Choroid plexus epithelial cell (primary cell): ENCODE measurements around the gene TNFAIP3.

Experiments used
- DNase-seq: peaks from one replicate; pipeline ENCODE4 v3.0.0-alpha.2; 2010; ENCODE audit warnings: low read depth
- H3K4me3 ChIP-seq: 2 replicates; pipeline ENCODE4 v1.5.1; 2011; ENCODE audit warnings: low read depth, mild to moderate bottlenecking, control low read depth, low read length, moderate library complexity
- CTCF ChIP-seq: conservative IDR thresholded peaks from 2 replicates; pipeline ENCODE4 v1.5.1; 2011; ENCODE audit warnings: low read depth, mild to moderate bottlenecking, control low read depth, inconsistent platforms, low read length, moderate library complexity

The TNFAIP3 gene

GRCh38 chr6:137856138-137856898, 10.7 kb upstream of the TNFAIP3 start:
- no peak for TF ChIP-seq CTCF
- DNase-seq, result no peak
- H3K4me3 ChIP-seq, result no peak overlapping the region

- H3K4me3 ChIP-seq, result no peak overlapping the region
- no peak for TF ChIP-seq CTCF
- no peak for DNase-seq
Observed at GRCh38 chr6:137859025-137859424, 8.0 kb upstream of the TNFAIP3 start.

GRCh38 chr6:137860394-137861005, 6.6 kb upstream of the TNFAIP3 start:
- no peak for TF ChIP-seq CTCF
- DNase-seq, result no peak
- H3K4me3 ChIP-seq, result no peak overlapping the region

- no peak overlapping the region for H3K4me3 ChIP-seq
- DNase-seq, result no peak
- TF ChIP-seq CTCF, result no peak
Observed at GRCh38 chr6:137861550-137862337, 5.3 kb upstream of the TNFAIP3 start.

- no peak for DNase-seq
- no peak for TF ChIP-seq CTCF
- no peak overlapping the region for H3K4me3 ChIP-seq
Observed at GRCh38 chr6:137862419-137863090, 4.5 kb upstream of the TNFAIP3 start.

- H3K4me3 ChIP-seq, result no peak overlapping the region
- no peak for DNase-seq
- TF ChIP-seq CTCF, result no peak
Observed at GRCh38 chr6:137863091-137863797, 3.8 kb upstream of the TNFAIP3 start.
